ENCODE data around the gene SLC25A10.

DNA sequence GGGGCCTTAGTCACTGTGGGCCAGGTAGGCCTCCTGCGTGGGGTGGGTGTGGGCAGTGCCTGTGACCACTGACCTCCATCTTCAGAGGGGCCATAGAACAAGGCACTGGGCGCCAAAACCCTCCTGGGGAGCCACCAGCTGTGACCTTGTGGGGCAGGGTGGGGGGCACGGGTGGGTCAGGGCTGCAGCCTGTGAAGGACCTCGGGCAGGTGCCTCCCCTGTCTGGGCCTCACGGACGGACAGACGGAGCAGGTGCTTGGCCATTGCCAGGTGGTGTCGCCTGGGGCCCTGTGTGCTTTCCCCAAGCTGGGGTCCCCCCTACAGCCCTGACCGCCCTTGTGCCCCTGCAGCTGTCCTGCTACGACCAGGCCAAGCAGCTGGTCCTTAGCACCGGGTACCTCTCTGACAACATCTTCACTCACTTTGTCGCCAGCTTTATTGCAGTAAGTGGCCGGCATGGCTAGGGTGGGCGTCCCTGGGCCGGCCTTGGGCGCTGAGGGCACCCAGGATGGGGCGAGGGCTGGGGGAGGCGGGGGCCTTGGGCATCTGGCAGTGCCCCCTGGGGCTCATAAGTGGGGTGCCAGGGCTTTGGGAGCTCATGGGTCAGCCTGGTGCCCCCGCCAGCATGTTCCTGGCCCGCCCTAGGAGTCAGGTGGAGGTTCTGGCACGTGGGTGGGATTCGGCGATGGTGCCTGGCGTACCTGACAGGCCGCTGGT lies 5.1 kb downstream of the SLC25A10 start:
- TF ChIP-seq, protein P1, sequence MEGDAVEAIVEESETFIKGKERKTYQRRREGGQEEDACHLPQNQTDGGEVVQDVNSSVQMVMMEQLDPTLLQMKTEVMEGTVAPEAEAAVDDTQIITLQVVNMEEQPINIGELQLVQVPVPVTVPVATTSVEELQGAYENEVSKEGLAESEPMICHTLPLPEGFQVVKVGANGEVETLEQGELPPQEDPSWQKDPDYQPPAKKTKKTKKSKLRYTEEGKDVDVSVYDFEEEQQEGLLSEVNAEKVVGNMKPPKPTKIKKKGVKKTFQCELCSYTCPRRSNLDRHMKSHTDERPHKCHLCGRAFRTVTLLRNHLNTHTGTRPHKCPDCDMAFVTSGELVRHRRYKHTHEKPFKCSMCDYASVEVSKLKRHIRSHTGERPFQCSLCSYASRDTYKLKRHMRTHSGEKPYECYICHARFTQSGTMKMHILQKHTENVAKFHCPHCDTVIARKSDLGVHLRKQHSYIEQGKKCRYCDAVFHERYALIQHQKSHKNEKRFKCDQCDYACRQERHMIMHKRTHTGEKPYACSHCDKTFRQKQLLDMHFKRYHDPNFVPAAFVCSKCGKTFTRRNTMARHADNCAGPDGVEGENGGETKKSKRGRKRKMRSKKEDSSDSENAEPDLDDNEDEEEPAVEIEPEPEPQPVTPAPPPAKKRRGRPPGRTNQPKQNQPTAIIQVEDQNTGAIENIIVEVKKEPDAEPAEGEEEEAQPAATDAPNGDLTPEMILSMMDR (conservative IDR thresholded peaks at IDR 0.05; ENCODE audit: low read depth, low read length), result no peak
- TF ChIP-seq EZH2 (IDR thresholded peaks at IDR 0.05; ENCODE audit: low read length, unreplicated experiment) (no peak), EZH2phosphoT487 (IDR thresholded peaks at IDR 0.05; ENCODE audit: borderline replicate concordance, low read length) (no peak)

All from PC-3 (cell line).